Measurements from ENCODE around the gene WARS2.

Gene WARS2

DNA sequence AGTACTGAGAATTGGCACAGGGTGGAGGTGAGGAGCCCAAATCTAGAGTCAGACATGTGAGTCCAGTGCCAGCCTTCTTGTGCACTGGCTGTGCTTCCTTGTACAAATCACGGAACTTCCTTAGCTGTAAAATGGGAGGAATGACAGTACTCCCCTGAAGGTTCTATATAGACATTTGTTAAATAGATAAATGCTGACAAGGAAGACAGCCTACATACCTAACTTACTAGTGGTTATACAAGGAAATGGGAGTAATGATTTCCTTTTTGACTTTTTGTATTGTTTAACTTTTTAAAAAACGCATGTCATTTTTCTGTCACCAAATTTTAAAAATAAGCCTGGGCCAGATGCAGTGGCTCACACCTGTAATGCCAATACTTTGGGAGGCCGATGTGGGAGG, 50.2 kb downstream of the WARS2 start:
- TF ChIP-seq EZH2 (optimal IDR thresholded peaks at IDR 0.05; ENCODE audit: low read depth, low read length) (no peak), EZH2phosphoT487 (IDR thresholded peaks at IDR 0.05; ENCODE audit: low read length) (no peak)
- TF ChIP-seq, protein P1, sequence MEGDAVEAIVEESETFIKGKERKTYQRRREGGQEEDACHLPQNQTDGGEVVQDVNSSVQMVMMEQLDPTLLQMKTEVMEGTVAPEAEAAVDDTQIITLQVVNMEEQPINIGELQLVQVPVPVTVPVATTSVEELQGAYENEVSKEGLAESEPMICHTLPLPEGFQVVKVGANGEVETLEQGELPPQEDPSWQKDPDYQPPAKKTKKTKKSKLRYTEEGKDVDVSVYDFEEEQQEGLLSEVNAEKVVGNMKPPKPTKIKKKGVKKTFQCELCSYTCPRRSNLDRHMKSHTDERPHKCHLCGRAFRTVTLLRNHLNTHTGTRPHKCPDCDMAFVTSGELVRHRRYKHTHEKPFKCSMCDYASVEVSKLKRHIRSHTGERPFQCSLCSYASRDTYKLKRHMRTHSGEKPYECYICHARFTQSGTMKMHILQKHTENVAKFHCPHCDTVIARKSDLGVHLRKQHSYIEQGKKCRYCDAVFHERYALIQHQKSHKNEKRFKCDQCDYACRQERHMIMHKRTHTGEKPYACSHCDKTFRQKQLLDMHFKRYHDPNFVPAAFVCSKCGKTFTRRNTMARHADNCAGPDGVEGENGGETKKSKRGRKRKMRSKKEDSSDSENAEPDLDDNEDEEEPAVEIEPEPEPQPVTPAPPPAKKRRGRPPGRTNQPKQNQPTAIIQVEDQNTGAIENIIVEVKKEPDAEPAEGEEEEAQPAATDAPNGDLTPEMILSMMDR (IDR thresholded peaks at IDR 0.05; ENCODE audit: low read length): no peak
- no peak overlapping the region for H3K4me2 ChIP-seq (ENCODE audit: low read depth, low read length)
- H3K27ac ChIP-seq (ENCODE audit: low read length): no peak overlapping the region
- H3K4me3 ChIP-seq (ENCODE audit: low read length): no peak overlapping the region
- no peak for DNase-seq
- H3K36me3 ChIP-seq (replicated peaks; ENCODE audit: insufficient read depth, low read length): no peaks in the 10 kb centered on the region
- no peaks in the 10 kb centered on the region for H4K20me1 ChIP-seq (ENCODE audit: insufficient read depth, low read length)
- H2AFZ ChIP-seq (ENCODE audit: low read length): no peak overlapping the region
- H3K79me2 ChIP-seq (ENCODE audit: low read length): no peaks in the 10 kb centered on the region
- H3K27me3 ChIP-seq (replicated peaks; ENCODE audit: insufficient read depth, low read length): no peaks in the 10 kb centered on the region
- no peaks in the 10 kb centered on the region for H3F3A ChIP-seq (ENCODE audit: insufficient read depth, low read length)
- no peaks in the 10 kb centered on the region for H3K9me2 ChIP-seq (replicated peaks; ENCODE audit: insufficient read depth, low read length)
- H3K4me1 ChIP-seq (ENCODE audit: low read length): no peaks in the 10 kb centered on the region
- no peaks in the 10 kb centered on the region for H3K9me3 ChIP-seq (replicated peaks; ENCODE audit: insufficient read depth, low read length)
- no peak overlapping the region for H3K9ac ChIP-seq (ENCODE audit: low read length)

DNA sequence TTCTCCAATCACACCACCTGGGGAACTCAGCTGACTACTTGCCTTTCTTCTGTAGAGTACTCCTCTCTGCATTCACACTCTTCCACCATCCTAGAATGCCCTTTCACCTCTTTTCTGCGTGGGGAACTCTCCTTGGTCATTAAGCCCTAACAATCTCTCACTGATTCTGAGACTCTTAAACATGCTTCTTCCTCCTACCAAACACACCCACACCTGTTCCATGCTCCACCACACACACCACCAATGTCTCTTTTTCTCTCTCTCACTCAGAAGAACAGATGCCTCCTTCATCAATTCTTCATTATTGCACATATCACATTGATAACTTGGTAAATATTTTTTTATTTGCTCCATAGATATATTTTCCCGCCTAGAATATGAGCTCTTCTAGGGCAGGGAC, 53.6 kb downstream of the WARS2 start:
- no peak overlapping the region for H3K4me3 ChIP-seq (ENCODE audit: low read length)
- TF ChIP-seq EZH2phosphoT487 (IDR thresholded peaks at IDR 0.05; ENCODE audit: low read length) (no peak), EZH2 (optimal IDR thresholded peaks at IDR 0.05; ENCODE audit: low read depth, low read length) (no peak)
- TF ChIP-seq, protein P1 (IDR thresholded peaks at IDR 0.05; ENCODE audit: low read length): no peak
- no peaks in the 10 kb centered on the region for H3K9me3 ChIP-seq (replicated peaks; ENCODE audit: insufficient read depth, low read length)
- H3K79me2 ChIP-seq (ENCODE audit: low read length): no peaks in the 10 kb centered on the region
- no peaks in the 10 kb centered on the region for H3F3A ChIP-seq (ENCODE audit: insufficient read depth, low read length)
- H3K36me3 ChIP-seq (replicated peaks; ENCODE audit: insufficient read depth, low read length): no peaks in the 10 kb centered on the region
- no peaks in the 10 kb centered on the region for H4K20me1 ChIP-seq (ENCODE audit: insufficient read depth, low read length)
- H2AFZ ChIP-seq (ENCODE audit: low read length): no peak overlapping the region
- no peak overlapping the region for H3K27ac ChIP-seq (ENCODE audit: low read length)
- no peaks in the 10 kb centered on the region for H3K4me1 ChIP-seq (ENCODE audit: low read length)
- no peaks in the 10 kb centered on the region for H3K27me3 ChIP-seq (replicated peaks; ENCODE audit: insufficient read depth, low read length)
- no peaks in the 10 kb centered on the region for H3K9me2 ChIP-seq (replicated peaks; ENCODE audit: insufficient read depth, low read length)
- DNase-seq: no peak
- H3K4me2 ChIP-seq (ENCODE audit: low read depth, low read length): no peak overlapping the region
- no peak overlapping the region for H3K9ac ChIP-seq (ENCODE audit: low read length)

DNA sequence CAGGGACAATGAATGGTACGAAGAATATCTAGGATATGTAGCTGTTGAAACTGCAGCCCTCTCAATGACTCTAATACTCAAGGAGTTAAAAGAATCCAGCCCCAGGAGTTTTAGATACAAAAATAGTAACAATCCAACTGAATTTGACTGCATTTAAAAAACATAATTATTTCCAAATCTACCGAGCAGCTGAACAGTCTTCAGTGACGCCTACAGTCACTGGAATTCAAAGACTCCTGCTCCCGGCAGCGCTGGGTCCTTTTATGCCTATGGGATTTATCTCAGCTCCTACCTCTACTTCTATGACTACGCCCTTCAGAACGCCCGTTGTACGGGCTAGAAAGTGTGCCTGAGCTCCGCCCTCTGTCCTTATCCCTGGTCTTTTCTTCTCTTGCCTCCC, 55.7 kb downstream of the WARS2 start:
- Histone ChIP-seq H4K20me1 (ENCODE audit: insufficient read depth, low read length) (no peaks in the 10 kb centered on the region), H3K27ac (ENCODE audit: low read length) (no peak overlapping the region), H3K9me3 (replicated peaks; ENCODE audit: insufficient read depth, low read length) (no peaks in the 10 kb centered on the region), H3F3A (ENCODE audit: insufficient read depth, low read length) (no peaks in the 10 kb centered on the region), H3K36me3 (replicated peaks; ENCODE audit: insufficient read depth, low read length) (no peaks in the 10 kb centered on the region), H3K27me3 (replicated peaks; ENCODE audit: insufficient read depth, low read length) (no peaks in the 10 kb centered on the region), H2AFZ (ENCODE audit: low read length) (no peak overlapping the region), H3K9ac (ENCODE audit: low read length) (no peak overlapping the region), H3K9me2 (replicated peaks; ENCODE audit: insufficient read depth, low read length) (no peaks in the 10 kb centered on the region), H3K79me2 (ENCODE audit: low read length) (no peaks in the 10 kb centered on the region), H3K4me3 (ENCODE audit: low read length) (no peak overlapping the region), H3K4me2 (ENCODE audit: low read depth, low read length) (no peak overlapping the region), H3K4me1 (ENCODE audit: low read length) (no peaks in the 10 kb centered on the region)
- DNase-seq: no peak
- TF ChIP-seq EZH2phosphoT487 (IDR thresholded peaks at IDR 0.05; ENCODE audit: low read length): no peak

DNA sequence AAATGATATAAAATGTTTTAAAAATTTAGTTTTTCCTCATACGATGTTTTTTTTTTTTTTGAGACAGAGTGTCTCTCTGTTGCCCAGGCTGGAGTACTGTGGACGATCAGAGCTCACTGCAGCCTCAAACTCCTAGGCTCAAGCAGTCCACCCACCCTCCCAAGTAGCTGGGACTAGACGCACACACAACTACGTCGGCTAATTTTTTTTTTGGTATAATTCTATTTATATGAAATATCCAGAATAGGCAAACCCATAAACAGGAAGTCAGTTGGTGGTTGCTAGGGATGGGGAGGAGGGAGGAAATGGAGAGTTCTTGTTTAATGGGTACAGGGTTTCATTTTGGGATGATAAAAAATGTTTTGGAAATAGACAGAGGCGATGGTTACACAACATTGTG, 56.5 kb downstream of the WARS2 start:
- Histone ChIP-seq H3K27me3 (replicated peaks; ENCODE audit: insufficient read depth, low read length) (no peaks in the 10 kb centered on the region), H3K27ac (ENCODE audit: low read length) (no peak overlapping the region), H4K20me1 (ENCODE audit: insufficient read depth, low read length) (no peaks in the 10 kb centered on the region), H3F3A (ENCODE audit: insufficient read depth, low read length) (no peaks in the 10 kb centered on the region), H3K4me3 (ENCODE audit: low read length) (no peak overlapping the region), H3K4me1 (ENCODE audit: low read length) (no peaks in the 10 kb centered on the region), H3K36me3 (replicated peaks; ENCODE audit: insufficient read depth, low read length) (no peaks in the 10 kb centered on the region), H3K4me2 (ENCODE audit: low read depth, low read length) (no peak overlapping the region), H3K9ac (ENCODE audit: low read length) (no peak overlapping the region), H2AFZ (ENCODE audit: low read length) (no peak overlapping the region), H3K9me3 (replicated peaks; ENCODE audit: insufficient read depth, low read length) (no peaks in the 10 kb centered on the region), H3K79me2 (ENCODE audit: low read length) (no peaks in the 10 kb centered on the region), H3K9me2 (replicated peaks; ENCODE audit: insufficient read depth, low read length) (no peaks in the 10 kb centered on the region)
- TF ChIP-seq, protein P1 (IDR thresholded peaks at IDR 0.05; ENCODE audit: low read length): no peak
- TF ChIP-seq EZH2 (optimal IDR thresholded peaks at IDR 0.05; ENCODE audit: low read depth, low read length) (no peak), EZH2phosphoT487 (IDR thresholded peaks at IDR 0.05; ENCODE audit: low read length) (no peak)
- DNase-seq: no peak
